ENCODE data around the gene PLCZ1.
"Not testable (repeated sequence)": the region's sequence is repeated elsewhere in the genome, so short reads cannot be mapped to it uniquely, and the experiment has no call there.

PLCZ1 gene

GRCh38 chr12:18696971-18697602 lies 40.7 kb downstream of the PLCZ1 start:
- no peak for DNase-seq

GRCh38 chr12:18693986-18694385 lies 43.8 kb downstream of the PLCZ1 start:
- not testable (repeated sequence) for DNase-seq

DNA sequence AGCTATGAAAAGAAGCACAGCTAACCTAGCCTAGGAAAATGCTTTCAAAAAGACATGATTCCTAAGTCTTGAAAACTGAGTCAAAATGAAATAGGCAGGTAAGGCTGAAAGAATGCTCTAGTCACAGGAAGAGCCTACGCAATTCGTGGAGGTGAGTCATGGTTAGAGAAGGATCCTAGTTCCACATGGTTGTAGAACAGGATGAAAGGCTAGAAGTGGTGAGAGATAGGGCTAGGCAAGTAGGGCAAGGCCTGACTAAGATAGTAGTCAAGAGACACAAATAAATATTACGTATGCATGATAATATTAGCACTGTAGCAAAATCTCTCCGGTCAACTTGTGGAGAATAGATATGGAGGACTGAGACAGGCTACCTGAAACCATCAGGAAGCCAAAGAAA lies 47.2 kb downstream of the PLCZ1 start:
- DNase-seq = no peak

- DNase-seq = no peak
Observed at GRCh38 chr12:18689771-18690170, 48.0 kb downstream of the PLCZ1 start.

- no peak for DNase-seq
Observed at GRCh38 chr12:18684430-18684829, 53.4 kb downstream of the PLCZ1 start.

DNA sequence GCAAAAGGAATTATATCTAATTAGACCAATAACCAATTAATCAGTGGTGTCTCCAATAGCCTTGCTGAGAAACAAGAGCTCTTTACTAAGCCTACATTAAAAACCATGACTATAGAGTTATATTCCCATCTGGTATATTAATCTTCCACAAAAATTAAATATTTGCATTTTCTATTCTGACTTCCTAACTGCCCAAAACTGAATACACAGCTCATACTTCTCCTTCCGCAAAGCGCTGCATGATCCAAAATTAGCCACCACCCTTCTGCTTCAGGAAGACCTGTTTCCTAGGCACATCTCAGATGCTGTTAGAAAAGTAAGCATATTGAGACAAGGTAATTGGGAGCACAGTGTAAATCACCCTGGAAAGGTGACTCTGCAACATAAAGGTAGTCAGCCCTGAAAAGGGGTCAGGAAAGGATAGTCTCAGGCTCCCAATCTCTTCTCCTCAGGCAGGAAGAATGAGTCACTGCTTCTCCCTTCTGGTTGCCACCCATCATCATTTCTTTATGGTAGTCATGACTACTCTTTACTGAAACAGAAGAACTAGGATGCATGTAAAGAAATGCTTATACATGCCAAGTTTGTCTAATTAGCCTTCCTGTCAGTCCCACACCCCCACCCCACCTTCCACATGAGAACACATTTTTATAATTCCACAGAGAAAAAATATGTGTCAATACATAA lies 54.3 kb downstream of the PLCZ1 start:
- no peak for DNase-seq

DNA sequence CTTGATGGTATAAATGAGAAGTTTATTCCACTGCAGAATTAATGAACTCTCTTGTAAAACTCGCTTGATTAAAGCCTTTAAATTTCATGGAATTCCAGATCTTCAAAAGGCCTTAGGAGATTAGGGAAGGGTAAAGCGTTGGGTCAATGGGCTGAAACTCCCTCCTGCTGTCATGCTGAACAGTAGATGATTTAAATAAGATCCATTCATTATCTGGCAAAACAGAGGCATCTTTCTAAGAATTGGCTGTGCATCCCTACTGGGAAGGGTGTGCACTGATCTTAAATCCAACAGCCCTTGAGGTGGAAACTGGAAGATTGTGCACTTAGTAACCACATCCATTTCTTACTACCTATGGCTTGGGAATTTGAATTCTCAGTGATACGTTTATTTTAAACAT lies 56.0 kb downstream of the PLCZ1 start:
- DNase-seq = no peak

GRCh38 chr12:18676996-18677588 lies 60.7 kb downstream of the PLCZ1 start:
- DNase-seq = no peak

DNA sequence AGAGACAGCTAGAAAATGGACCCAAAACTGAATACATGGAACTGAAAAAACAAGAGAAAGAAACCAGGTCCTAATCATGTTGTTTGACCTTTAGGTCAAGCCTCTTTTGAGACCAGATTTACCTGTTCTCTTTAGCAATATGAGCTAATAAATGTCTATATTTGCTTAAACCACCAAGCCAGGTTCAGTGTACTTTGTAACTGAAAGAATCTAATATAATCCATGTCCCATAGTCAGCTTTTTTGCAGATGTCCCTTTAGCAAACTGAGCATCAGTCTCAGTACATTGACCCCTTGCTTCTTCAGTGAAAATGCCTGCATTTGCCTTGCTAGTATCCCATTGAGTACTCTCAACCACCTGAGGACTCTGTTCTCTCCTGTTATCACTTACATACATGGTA lies 61.7 kb downstream of the PLCZ1 start:
- no peak for DNase-seq

DNA sequence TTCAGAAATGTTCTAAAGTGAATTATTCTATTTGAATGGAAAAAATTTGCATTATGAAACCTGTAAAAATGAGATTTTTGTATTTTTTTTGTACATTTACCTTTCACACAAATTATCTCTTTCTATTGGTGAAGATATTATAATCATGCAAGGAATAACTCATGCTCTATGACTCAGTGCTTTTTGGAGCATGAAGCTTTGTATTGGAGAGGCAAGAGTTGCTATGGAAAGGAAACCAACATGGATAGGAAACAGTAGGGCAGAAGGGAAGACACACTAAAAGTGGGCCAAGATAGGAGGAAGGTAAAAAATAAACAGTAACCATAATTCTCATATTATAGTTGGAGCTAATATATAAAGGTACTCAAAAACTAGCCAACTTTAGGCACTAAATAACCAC lies 79.0 kb downstream of the PLCZ1 start:
- no peak for DNase-seq

DNA sequence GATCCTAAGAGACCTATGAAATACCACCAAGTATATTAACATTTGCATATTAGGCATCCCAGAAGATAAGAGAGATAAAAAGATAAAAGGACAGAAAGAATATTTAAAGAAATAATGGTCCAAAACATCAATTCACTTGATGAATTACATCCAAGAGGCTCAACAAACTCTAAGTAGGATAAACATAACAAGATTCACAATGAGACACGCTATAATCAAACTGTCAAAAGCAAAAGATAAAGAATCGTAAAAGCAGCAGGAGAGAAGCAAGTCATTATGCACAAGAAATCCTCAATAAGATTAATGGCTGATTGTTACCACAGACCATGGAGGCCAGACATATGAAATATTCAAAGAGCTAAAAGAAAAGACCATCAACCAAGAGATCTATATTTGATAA lies 79.6 kb downstream of the PLCZ1 start:
- DNase-seq = no peak

DNA sequence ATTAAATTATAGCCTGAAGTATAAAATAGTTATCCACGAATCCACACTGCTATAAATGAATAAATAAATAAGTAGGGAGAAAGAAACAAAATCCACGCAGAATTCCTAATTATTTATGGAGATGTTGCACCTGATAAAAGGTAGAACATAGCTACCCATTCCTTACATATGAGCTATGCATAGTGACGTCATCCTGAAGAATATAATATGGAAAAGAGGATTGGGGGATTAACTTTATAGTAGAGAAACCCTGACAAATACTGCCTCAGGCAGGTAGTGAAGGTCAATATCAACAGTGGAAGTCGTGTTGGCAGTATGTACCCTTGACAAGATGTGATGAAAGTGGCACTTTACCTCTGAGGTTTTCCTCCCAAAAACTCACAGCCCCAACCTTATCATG lies 82.5 kb downstream of the PLCZ1 start:
- DNase-seq = no peak

DNA sequence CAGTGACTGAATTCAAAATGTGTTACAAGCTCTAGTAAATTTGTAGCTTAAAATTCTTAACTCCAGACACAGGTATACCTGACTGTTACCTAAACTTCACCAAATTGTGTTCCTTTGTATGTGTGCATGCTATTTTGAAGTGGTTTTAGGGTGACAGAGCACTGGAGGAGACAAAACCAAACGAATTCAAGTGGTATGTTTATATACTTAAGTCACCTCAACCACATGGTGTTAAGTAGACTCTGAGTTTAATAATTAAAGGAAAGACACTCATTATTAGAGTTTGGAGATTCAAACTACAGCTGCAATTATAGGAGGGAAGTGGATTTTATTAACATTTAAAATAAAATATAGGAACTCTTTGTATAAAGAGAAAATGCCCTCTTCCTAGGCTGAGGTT lies 84.3 kb downstream of the PLCZ1 start:
- no peak for DNase-seq

DNA sequence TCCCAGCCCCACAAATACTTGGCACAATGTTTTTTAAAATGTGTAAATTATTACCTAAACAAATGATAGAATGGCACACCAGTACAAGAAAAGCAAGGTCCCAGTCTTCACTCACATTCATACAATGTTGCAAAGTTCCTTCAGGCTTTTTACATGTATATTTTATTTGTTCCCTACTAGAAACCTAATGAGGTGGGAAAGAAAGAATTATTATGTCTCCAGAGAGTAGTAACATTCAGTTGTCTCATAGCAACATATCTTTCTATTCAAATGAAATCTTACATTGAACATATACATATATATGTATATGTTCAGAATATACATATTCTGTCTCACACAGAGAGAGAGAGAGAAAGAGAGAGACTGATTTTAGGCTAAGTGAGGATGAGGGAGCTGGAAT lies 85.2 kb downstream of the PLCZ1 start:
- no peak for DNase-seq

- DNase-seq = no peak
Observed at GRCh38 chr12:18651525-18651924, 86.3 kb downstream of the PLCZ1 start.

- no peak for DNase-seq
Observed at GRCh38 chr12:18646286-18646890, 91.4 kb downstream of the PLCZ1 start.

GRCh38 chr12:18644564-18644963 lies 93.2 kb downstream of the PLCZ1 start:
- no peak for DNase-seq

DNA sequence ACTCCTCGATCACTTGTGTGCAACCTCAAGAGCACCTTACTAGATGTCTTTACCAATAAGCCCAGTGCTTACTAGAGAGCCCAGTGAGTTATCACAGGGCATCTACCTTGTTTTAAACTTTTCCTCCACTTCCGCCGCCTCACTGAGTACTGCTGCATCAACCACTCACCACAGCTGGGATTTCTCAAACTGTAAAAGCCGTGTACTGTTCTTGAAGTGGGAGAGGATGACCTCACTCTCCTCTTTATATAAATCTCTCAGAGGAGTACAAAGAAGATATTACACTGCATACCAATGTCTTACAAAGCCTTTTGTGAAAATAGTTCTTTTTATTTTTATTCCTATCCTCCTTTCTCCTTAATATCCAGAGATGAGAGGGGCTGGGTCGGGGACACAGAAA lies 94.1 kb downstream of the PLCZ1 start:
- no peak for DNase-seq

DNA sequence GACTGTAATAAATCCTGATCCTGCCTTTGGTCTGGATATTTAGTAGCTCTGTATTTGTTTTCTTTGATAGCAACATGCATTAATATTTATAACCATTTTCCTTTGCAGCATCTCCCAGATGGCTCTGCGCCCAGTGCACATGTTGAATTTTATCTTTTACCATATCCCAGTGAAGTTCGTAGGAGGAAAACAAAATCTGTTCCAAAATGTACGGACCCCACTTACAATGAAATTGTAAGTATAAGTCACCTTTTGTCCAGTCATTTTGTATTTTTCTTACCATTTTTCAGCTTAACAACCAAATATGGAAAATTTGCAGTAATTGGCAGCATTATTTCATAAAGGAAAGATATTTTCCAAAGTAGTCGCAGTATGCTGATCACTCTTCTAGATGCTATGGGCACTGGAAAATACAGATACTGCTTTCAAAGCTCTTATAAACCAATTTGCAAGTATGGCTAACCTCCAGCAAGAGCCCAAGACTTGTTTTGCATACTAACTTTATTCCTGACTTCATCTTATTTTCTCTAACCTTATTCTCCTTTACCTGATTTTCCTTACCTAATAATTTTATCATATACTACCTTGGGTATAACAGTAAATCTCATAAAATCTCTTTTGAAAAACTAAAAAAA lies 97.4 kb downstream of the PLCZ1 start:
- no peak for DNase-seq

GRCh38 chr12:18634382-18634781 lies 103.4 kb downstream of the PLCZ1 start:
- DNase-seq = no peak

Measured in stimulated activated naive CD4-positive, alpha-beta T cell (primary cell).